K562 (cell line): ENCODE results near the gene SPTLC1. TPM values are rescaled to one million over a fixed set of nuclear protein-coding genes. Genes with fewer than 3 reads are reported as not detected.
A peak's percentile ranks its signal among the peaks of the same experiment; 100 is the strongest.

Source experiments
- ATAC-seq: fragments of 200-7000 bp; cut with Tn5 transposase; 3 replicates; pipeline ENCODE4 v1.9.1; 2020; ENCODE audit warnings: moderate library complexity
- BruUV-seq: library from RNA; stranded (reverse); fragments of 400-500 nt; replicated peaks from 2 replicates; lab custom pipeline; 2021; lab: Mats Ljungman, UMichigan
- CTCF ChIA-PET: fragments of 300-600 bp; formaldehyde crosslinking; extraction: SDS; loops from one replicate; lab custom pipeline; 2021; ENCODE audit warnings: low intra/inter-chr PET ratio; lab: Yijun Ruan, JAX
- POLR2A ChIA-PET: fragments of 300-600, 350-650 bp; sonication (Branson Sonifier 250); formaldehyde crosslinking; extraction: SDS; loops from one replicate; lab custom pipeline; 2021; ENCODE audit warnings: antibody characterized with exemption, inconsistent platforms; lab: Yijun Ruan, JAX
- DNase-seq, 4 experiments: peaks; one replicate each; pipeline versions ENCODE4 v3.0.0 to v3.0.0-alpha.2; 2011 to 2018; ENCODE audit warnings: low spot score in 3 of 4, mixed read lengths in 3 of 4; ENCODE audit errors: extremely low read depth in 1 of 4
- FAIRE-seq: peaks from 2 replicates; lab custom pipeline; 2011; peaks lifted over from hg19 to GRCh38; lab: Jason Lieb, UNC
- H2AFZ ChIP-seq: 2 replicates; pipeline ENCODE4 v1.6.0; 2011; ENCODE audit warnings: low read depth, low read length, control low read depth, inconsistent platforms
- H3K27ac ChIP-seq: fragments of 200-600 bp; 3 replicates; pipeline ENCODE4 v1.8.0; 2011; ENCODE audit warnings: low read depth, mild to moderate bottlenecking, control low read depth, inconsistent platforms, low read length, moderate library complexity, mixed read lengths; ENCODE audit errors: extremely low read depth
- H3K27me3 ChIP-seq, 2 experiments: fragments of 300-600 bp in 1 of 2; 2 replicates in 1 of 2; 3 replicates in 1 of 2; pipeline versions ENCODE4 v1.6.0 to v1.8.0; 2011; ENCODE audit warnings: inconsistent platforms in 2 of 2, low read length in 2 of 2, mild to moderate bottlenecking in 1 of 2, mixed read lengths in 1 of 2, moderate library complexity in 1 of 2; ENCODE audit not compliant: control insufficient read depth in 2 of 2, insufficient read depth in 2 of 2
- H3K36me3 ChIP-seq: fragments of 300-600 bp; 3 replicates; pipeline ENCODE4 v1.8.0; 2011; ENCODE audit warnings: mild to moderate bottlenecking, low read length, inconsistent platforms; ENCODE audit not compliant: control insufficient read depth, insufficient read depth
- H3K4me1 ChIP-seq, 2 experiments: fragments of 200-600 bp in 1 of 2; replicated peaks in 1 of 2; 2 replicates in 1 of 2; 3 replicates in 1 of 2; pipeline versions ENCODE4 v1.5.1 to v1.8.0; 2011; ENCODE audit warnings: inconsistent platforms in 2 of 2, low read length in 2 of 2, mild to moderate bottlenecking in 1 of 2, mixed read lengths in 1 of 2, moderate library complexity in 1 of 2; ENCODE audit not compliant: control insufficient read depth in 2 of 2, insufficient read depth in 2 of 2
- H3K4me2 ChIP-seq: 2 replicates; pipeline ENCODE4 v1.6.1; 2011; ENCODE audit warnings: low read length, control low read depth, inconsistent platforms, mixed read lengths; ENCODE audit not compliant: insufficient read depth
- H3K4me3 ChIP-seq: fragments of 200-600 bp; sonication (generic), shearing (Covaris generic); 2 replicates; pipeline ENCODE4 v1.5.1; 2016; ENCODE audit warnings: control low read depth, inconsistent platforms
- H3K79me2 ChIP-seq: fragments of 200-600 bp; 3 replicates; pipeline ENCODE4 v1.8.0; 2011; ENCODE audit warnings: low read length, inconsistent platforms; ENCODE audit not compliant: control insufficient read depth, insufficient read depth
- H3K9ac ChIP-seq, 2 experiments: 2 replicates each; pipeline versions ENCODE4 v1.6.0 to v1.6.1; 2011; ENCODE audit warnings: low read depth in 2 of 2, low read length in 2 of 2, control low read depth in 1 of 2, inconsistent platforms in 1 of 2, mild to moderate bottlenecking in 1 of 2, mixed read lengths in 1 of 2; ENCODE audit not compliant: insufficient read depth in 1 of 2
- H3K9me1 ChIP-seq: one replicate; pipeline ENCODE4 v1.6.0; 2011; ENCODE audit warnings: inconsistent platforms, mild to moderate bottlenecking, low read length, moderate library complexity; ENCODE audit not compliant: control insufficient read depth, insufficient read depth
- H3K9me3 ChIP-seq: replicated peaks from 2 replicates; pipeline ENCODE4 v1.5.1; 2011; ENCODE audit warnings: low read depth, low read length, inconsistent platforms; ENCODE audit not compliant: control insufficient read depth, insufficient read depth
- H4K20me1 ChIP-seq: replicated peaks from 2 replicates; pipeline ENCODE4 v1.6.1; 2011; ENCODE audit warnings: low read length, inconsistent platforms, mixed read lengths; ENCODE audit not compliant: control insufficient read depth, insufficient read depth
- ARID1B ChIP-seq: fragments of 450-650 bp; IDR thresholded peaks from 2 replicates; pipeline ENCODE4 v1.6.1; 2016; ENCODE audit warnings: antibody characterized with exemption, mild to moderate bottlenecking, inconsistent platforms
- DMBX1 ChIP-seq: fragments of 250-450 bp; sonication (Bioruptor Pico); IDR thresholded peaks from 2 replicates; pipeline ENCODE4 v1.8.0; 2022; ENCODE audit warnings: inconsistent platforms, mild to moderate bottlenecking, moderate library complexity, borderline replicate concordance
- DPF2 ChIP-seq: fragments of 450-650 bp; IDR thresholded peaks from 2 replicates; pipeline ENCODE4 v1.6.1; 2016
- EP400 ChIP-seq: fragments of 450-650 bp; IDR thresholded peaks from 2 replicates; pipeline ENCODE4 v1.6.1; 2017; ENCODE audit warnings: antibody characterized with exemption, mild to moderate bottlenecking, moderate library complexity
- ETV6 ChIP-seq, 3 experiments: fragments of 150-350 bp in 1 of 3; sonication (generic) in 1 of 3; formaldehyde crosslinking in 1 of 3; IDR thresholded peaks; 2 replicates each; pipeline versions ENCODE4 v1.6.1 to v1.8.0; 2014 to 2022; ENCODE audit warnings: borderline replicate concordance in 2 of 3, low read depth in 2 of 3, antibody characterized with exemption in 1 of 3, low read length in 1 of 3, mild to moderate bottlenecking in 1 of 3, missing genetic modification reagents in 1 of 3
- MEIS2 ChIP-seq: fragments of 450-650 bp; IDR thresholded peaks from 2 replicates; pipeline ENCODE4 v1.6.1; 2014; ENCODE audit warnings: mild to moderate bottlenecking; ENCODE audit not compliant: partially characterized antibody
- NONO ChIP-seq, 2 experiments: fragments of 200-400 bp in 1 of 2; fragments of 450-650 bp in 1 of 2; formaldehyde crosslinking in 1 of 2; IDR thresholded peaks; 2 replicates each; pipeline ENCODE4 v1.6.1; 2017; ENCODE audit warnings: low read depth in 2 of 2, mild to moderate bottlenecking in 2 of 2, moderate library complexity in 2 of 2, low read length in 1 of 2
- PCBP2 ChIP-seq: fragments of 200-400 bp; formaldehyde crosslinking; IDR thresholded peaks from 2 replicates; pipeline ENCODE4 v1.6.1; 2018; ENCODE audit warnings: low read length, low read depth, mild to moderate bottlenecking, moderate library complexity; ENCODE audit not compliant: poor library complexity, severe bottlenecking
- PKNOX1 ChIP-seq: fragments of 450-650 bp; IDR thresholded peaks from 2 replicates; pipeline ENCODE4 v1.6.1; 2016
- POLR2B ChIP-seq: fragments of 450-650 bp; IDR thresholded peaks from 2 replicates; pipeline ENCODE4 v1.6.1; 2018; ENCODE audit warnings: low read depth; ENCODE audit not compliant: partially characterized antibody
- SMARCA4 ChIP-seq: fragments of 450-650 bp; IDR thresholded peaks from 2 replicates; pipeline ENCODE4 v1.6.1; 2016
- TAF1 ChIP-seq: IDR thresholded peaks from 2 replicates; pipeline ENCODE4 v1.6.1; 2011; ENCODE audit warnings: mild to moderate bottlenecking, low read length, moderate library complexity; ENCODE audit not compliant: insufficient read depth, control insufficient read depth, severe bottlenecking; ENCODE audit errors: extremely low read depth
- TRIM25 ChIP-seq: fragments of 450-650 bp; IDR thresholded peaks from 2 replicates; pipeline ENCODE4 v1.7.0; 2016; ENCODE audit warnings: borderline replicate concordance
- ZBTB9 ChIP-seq: fragments of 450-650 bp; formaldehyde crosslinking; IDR thresholded peaks from 2 replicates; pipeline ENCODE4 v1.4.0; 2020; ENCODE audit warnings: mild to moderate bottlenecking, moderate library complexity
- ZNF146 ChIP-seq: IDR thresholded peaks from one replicate; pipeline ENCODE4 v1.6.1; 2018; ENCODE audit warnings: missing compliant biosample characterization; ENCODE audit not compliant: unreplicated experiment
- ZNF449 ChIP-seq: fragments of 250-450 bp; sonication (Bioruptor Pico); IDR thresholded peaks from 2 replicates; pipeline ENCODE4 v1.8.0; 2022; ENCODE audit warnings: moderate library complexity, mild to moderate bottlenecking, inconsistent platforms
- ZNF707 ChIP-seq: fragments of 250-450 bp; sonication (Bioruptor Pico); conservative IDR thresholded peaks from 2 replicates; pipeline ENCODE4 v1.8.0; 2022; ENCODE audit warnings: inconsistent platforms, mild to moderate bottlenecking, moderate library complexity
- WGBS: fragments of 100-300 bp; shearing (Covaris generic); methylation state at CpG from one replicate; pipeline ENCODE4 v1.1.6; 2016; ENCODE audit warnings: low coverage, mixed read lengths; ENCODE audit not compliant: insufficient coverage; ENCODE audit errors: missing lambda C conversion rate; 5-methylcytosine and 5-hydroxymethylcytosine counted together
- in situ Hi-C: fragments of 300-500 bp; cut with MboI; formaldehyde crosslinking; loops from 4 replicates; pipeline ENCODE4 v1.15.0; 2018; ENCODE audit warnings: inconsistent platforms, mixed read lengths
- intact Hi-C: fragments of 100-400 bp; cut with micrococcal nuclease; formaldehyde crosslinking; loops from 2 replicates; pipeline ENCODE4 v1.14.2; 2022
- polyA plus RNA-seq, 8 experiments: library from polyadenylated mRNA; depleted of rRNA in 4 of 8; stranded (reverse) in 5 of 8; unstranded in 3 of 8; fragments of >200 nt; fragmentation: Nextera tagmentation in 2 of 8; fragmentation: Illumina TruSeq in 1 of 8; extraction: Ambion mirVana in 2 of 8; extraction: Trizol in 1 of 8; gene quantifications; 2 replicates each; pipeline versions ENCODE4 v1.2.1 to v1.2.3, GENCODE V29; 2011 to 2014; ENCODE audit warnings: inconsistent platforms in 1 of 8, missing spikeins in 1 of 8
- total RNA-seq, 7 experiments: library from RNA; depleted of rRNA in 6 of 7; stranded (reverse); fragments of >200 nt in 6 of 7; fragmentation: Illumina TruSeq in 2 of 7; extraction: Trizol in 2 of 7; gene quantifications; 2 replicates each; pipeline versions ENCODE4 v1.2.1 to v1.2.3, GENCODE V29; 2011 to 2021; ENCODE audit warnings: low replicate concordance in 1 of 7

SPTLC1 gene
- total and polyA plus RNA-seq, 9 of the 15 experiments (the other 6 are each of a cell fraction or from before 2014, with no cell fraction given), result 58.8 to 125 (median 84.5) TPM

GRCh38 chr9:92047500-92047899 is 67.7 kb downstream of the SPTLC1 start:
- Histone ChIP-seq H3K4me1 (peaks cover 15 to 41% of the 10 kb centered on the region in 2 experiments), H3K79me2 (no peaks in the 10 kb centered on the region), H3K27ac (no peak overlapping the region), H3K9ac (no peak overlapping the region), H3K4me3 (no peak overlapping the region), H4K20me1 (no peaks in the 10 kb centered on the region), H3K9me1 (no peaks in the 10 kb centered on the region), H3K36me3 (peaks cover 88% of the 10 kb centered on the region), H3K4me2 (no peak overlapping the region), H3K9me3 (0 out of 2 replicates have a peak, but pooled peaks cover 1% of the 10 kb centered on the region), H2AFZ (no peak overlapping the region), H3K27me3 (no peaks in the 10 kb centered on the region)
- DNase-seq (no peak), FAIRE-seq (no peak), ATAC-seq (no peak)
- BruUV-seq, result no TSS peak
- in situ Hi-C loops (no loop called here), intact Hi-C loops (no loop called here)
- POLR2A ChIA-PET, result no interaction called here
- 63% methylated on average over 3 of the region's 3 CpGs for WGBS
- CTCF ChIA-PET, result no interaction called here
- TF ChIP-seq TRIM25 (no peak), ZNF707 (no peak), ZNF449 (no peak), PKNOX1 (peak; percentile 83), DMBX1 (CRISPR knock-in tag) (no peak), SMARCA4 (0 out of 2 replicates have a peak, but pooled peaks have one; percentile 23), PCBP2 (no peak), DPF2 (peak; percentile 38; the same call in 1 of the 2 replicates), ETV6 (IDR thresholded peaks at IDR 0.05; ENCODE audit: borderline replicate concordance in 1 of 2, low read depth in 2 of 2, low read length in 1 of 2) (no peak), ETV6 (CRISPR knock-in tag; IDR thresholded peaks at IDR 0.05; ENCODE audit: borderline replicate concordance) (no peak), EP400 (no peak), MEIS2 (peak; percentile 90), TAF1 (no peak), ARID1B (peak; percentile 26; the same call in 1 of the 2 replicates), ZNF146 (CRISPR knock-in tag) (no peak), POLR2B (no peak), ZBTB9 (CRISPR knock-in tag) (no peak), NONO (IDR thresholded peaks at IDR 0.05; ENCODE audit: low read depth in 2 of 2, low read length in 1 of 2) (no peak)
